CD14-positive monocyte (primary cell): Measurements from ENCODE around the gene PACSIN1. TPM values are rescaled to one million over a fixed set of nuclear protein-coding genes. Genes with fewer than 3 reads are reported as not detected.

ENCODE experiments used
- DNase-seq, 3 donors: peaks; one replicate each; pipeline ENCODE4 v3.0.0-alpha.2; 2011 to 2022
- H2AFZ ChIP-seq: 2 replicates; pipeline ENCODE4 v1.6.0; 2012; ENCODE audit warnings: mild to moderate bottlenecking, low read depth, low read length, inconsistent platforms; ENCODE audit not compliant: insufficient read depth, poor library complexity, severe bottlenecking
- H3K27ac ChIP-seq, 2 donors: 1 replicate in 1 of 2; 2 replicates in 1 of 2; pipeline ENCODE4 v1.5.1; 2012 to 2013; ENCODE audit warnings: low read length in 2 of 2, control low read depth in 1 of 2, inconsistent platforms in 1 of 2, low read depth in 1 of 2, mild to moderate bottlenecking in 1 of 2
- H3K27me3 ChIP-seq, 2 donors: one replicate each; pipeline versions ENCODE4 v1.6.0 to v1.6.1; 2011 to 2013; ENCODE audit warnings: low read length in 2 of 2; ENCODE audit not compliant: control insufficient read depth in 2 of 2, insufficient read depth in 2 of 2
- H3K36me3 ChIP-seq, 2 donors: replicated peaks in 1 of 2; 1 replicate in 1 of 2; 2 replicates in 1 of 2; pipeline versions ENCODE4 v1.5.1 to v1.6.1; 2012 to 2013; ENCODE audit warnings: low read length in 2 of 2, control low read depth in 1 of 2, inconsistent platforms in 1 of 2, mild to moderate bottlenecking in 1 of 2; ENCODE audit not compliant: insufficient read depth in 2 of 2, control insufficient read depth in 1 of 2
- H3K4me1 ChIP-seq, 2 donors: 1 replicate in 1 of 2; 2 replicates in 1 of 2; pipeline versions ENCODE4 v1.5.1 to v1.6.1; 2012 to 2013; ENCODE audit warnings: low read length in 2 of 2, control low read depth in 1 of 2, inconsistent platforms in 1 of 2, mild to moderate bottlenecking in 1 of 2, moderate library complexity in 1 of 2; ENCODE audit not compliant: insufficient read depth in 2 of 2, control insufficient read depth in 1 of 2
- H3K4me2 ChIP-seq: replicated peaks from 2 replicates; pipeline ENCODE3; 2012; ENCODE audit warnings: low read length, moderate library complexity, mild to moderate bottlenecking; ENCODE audit not compliant: poor library complexity, severe bottlenecking; ENCODE audit errors: extremely low read depth
- H3K4me3 ChIP-seq, 3 experiments: fragments of 200-600 bp in 1 of 3; sonication (generic) in 1 of 3; replicated peaks in 1 of 3; 1 replicate in 2 of 3; 2 replicates in 1 of 3; pipeline ENCODE4 v1.5.1; 2011 to 2013; ENCODE audit warnings: low read length in 3 of 3, mild to moderate bottlenecking in 3 of 3, control low read depth in 2 of 3, low read depth in 2 of 3, inconsistent platforms in 1 of 3, moderate library complexity in 1 of 3
- H3K79me2 ChIP-seq: 2 replicates; pipeline ENCODE4 v1.6.0; 2012; ENCODE audit warnings: mild to moderate bottlenecking, control low read depth, inconsistent platforms, low read length, moderate library complexity; ENCODE audit not compliant: insufficient read depth
- H3K9ac ChIP-seq: 2 replicates; pipeline ENCODE4 v1.6.0; 2017; ENCODE audit warnings: low read length, mild to moderate bottlenecking; ENCODE audit not compliant: insufficient read depth, poor library complexity, severe bottlenecking
- H3K9me3 ChIP-seq, 2 donors: replicated peaks in 1 of 2; 1 replicate in 1 of 2; 2 replicates in 1 of 2; pipeline versions ENCODE4 v1.5.1 to v1.6.1; 2012 to 2013; ENCODE audit warnings: low read length in 2 of 2, control low read depth in 1 of 2; ENCODE audit not compliant: control insufficient read depth in 1 of 2, insufficient read depth in 1 of 2
- H4K20me1 ChIP-seq: 2 replicates; pipeline ENCODE4 v1.6.0; 2012; ENCODE audit warnings: mild to moderate bottlenecking, low read length, control low read depth, moderate library complexity; ENCODE audit not compliant: insufficient read depth
- H3K27ac Mint-ChIP-seq, 7 donors: one replicate each; pipeline ENCODE4 v1.8.0; 2020; ENCODE audit warnings: mild to moderate bottlenecking in 7 of 7, mixed read lengths in 7 of 7, moderate library complexity in 6 of 7, inconsistent platforms in 2 of 7
- H3K27me3 Mint-ChIP-seq, 3 donors: one replicate each; pipeline ENCODE4 v1.8.0; 2021 to 2022; ENCODE audit warnings: low read depth in 3 of 3, mild to moderate bottlenecking in 3 of 3, mixed read lengths in 3 of 3, moderate library complexity in 3 of 3, inconsistent platforms in 1 of 3
- H3K36me3 Mint-ChIP-seq, 2 donors: one replicate each; pipeline ENCODE4 v1.8.0; 2020; ENCODE audit warnings: mixed read lengths in 2 of 2, inconsistent platforms in 1 of 2, mild to moderate bottlenecking in 1 of 2
- H3K4me1 Mint-ChIP-seq: one replicate; pipeline ENCODE4 v1.8.0; 2020; ENCODE audit warnings: mild to moderate bottlenecking, mixed read lengths
- H3K4me3 Mint-ChIP-seq, 2 donors: one replicate each; pipeline ENCODE4 v1.8.0; 2020; ENCODE audit warnings: mild to moderate bottlenecking in 2 of 2, mixed read lengths in 2 of 2, moderate library complexity in 1 of 2
- H3K9me3 Mint-ChIP-seq, 7 donors: one replicate each; pipeline ENCODE4 v1.8.0; 2020 to 2022; ENCODE audit warnings: mixed read lengths in 7 of 7, mild to moderate bottlenecking in 6 of 7, moderate library complexity in 6 of 7, inconsistent platforms in 2 of 7
- CTCF ChIP-seq: fragments of 200-600 bp; IDR thresholded peaks from one replicate; pipeline ENCODE4 v1.8.0; 2022; ENCODE audit warnings: antibody characterized with exemption, mild to moderate bottlenecking
- WGBS: methylation state at CpG from one replicate; pipeline ENCODE4 v1.1.5; 2013; ENCODE audit warnings: missing lambda C conversion rate; ENCODE audit not compliant: insufficient coverage; 5-methylcytosine and 5-hydroxymethylcytosine counted together
- intact Hi-C, 2 donors: fragments of 100-400 bp; cut with micrococcal nuclease; formaldehyde crosslinking; loops; one replicate each; pipeline versions ENCODE4 v1.15.0 to v1.15.1; 2023
- polyA plus RNA-seq, 3 donors: library from polyadenylated mRNA; depleted of rRNA in 1 of 3; unstranded in 2 of 3; stranded (reverse) in 1 of 3; fragments of 300-500 nt in 2 of 3; fragments of >200 nt in 1 of 3; fragmentation: Illumina TruSeq in 2 of 3; gene quantifications; 1 replicate in 2 of 3; 2 replicates in 1 of 3; pipeline ENCODE4 v1.2.3, GENCODE V29; 2012 to 2021

PACSIN1 gene
- polyA plus RNA-seq, 3 donors, result not detected

- Mint-ChIP-seq H3K4me3 (no peak overlapping the region), H3K4me1 (no peaks in the 10 kb centered on the region), H3K27ac (peak overlapping the region in 1 of 7 donors; percentile 48), H3K9me3 (peaks cover 0 to 2% (median 0%) of the 10 kb centered on the region in 7 donors), H3K36me3 (no peaks in the 10 kb centered on the region), H3K27me3 (peaks cover 20 to 29% (median 21%) of the 10 kb centered on the region in 3 donors)
- peaks cover 0 to 9% of the 10 kb centered on the region in 2 donors for H3K27me3 ChIP-seq
- no peak for DNase-seq
- H3K4me2 ChIP-seq, result no peak overlapping the region
- no peaks in the 10 kb centered on the region for H3K4me1 ChIP-seq
- no peak overlapping the region for H3K4me3 ChIP-seq
- H4K20me1 ChIP-seq, result no peaks in the 10 kb centered on the region
- no peak overlapping the region for H3K9ac ChIP-seq
- TF ChIP-seq CTCF, result no peak
- no peak overlapping the region for H2AFZ ChIP-seq
- no peaks in the 10 kb centered on the region for H3K36me3 ChIP-seq
- intact Hi-C loops, result no loop called here
- H3K27ac ChIP-seq, result no peak overlapping the region
- 90% methylated on average over 10 of the region's 13 CpGs for WGBS
- H3K79me2 ChIP-seq, result no peaks in the 10 kb centered on the region
- H3K9me3 ChIP-seq, result no peaks in the 10 kb centered on the region
Measured at GRCh38 chr6:34515473-34516387, 49.9 kb downstream of the PACSIN1 start.

GRCh38 chr6:34516391-34517324 lies 50.8 kb downstream of the PACSIN1 start:
- Histone ChIP-seq H3K9ac (no peak overlapping the region), H3K9me3 (no peaks in the 10 kb centered on the region), H3K27me3 (peaks cover 0 to 9% of the 10 kb centered on the region in 2 donors), H3K4me3 (no peak overlapping the region), H4K20me1 (no peaks in the 10 kb centered on the region), H3K4me1 (no peaks in the 10 kb centered on the region), H3K27ac (no peak overlapping the region), H3K4me2 (no peak overlapping the region), H3K36me3 (no peaks in the 10 kb centered on the region), H2AFZ (no peak overlapping the region), H3K79me2 (no peaks in the 10 kb centered on the region)
- H3K9me3 Mint-ChIP-seq, result peaks cover 0 to 2% (median 0%) of the 10 kb centered on the region in 7 donors
- peak overlapping the region in 1 of 7 donors; percentile 48 for H3K27ac Mint-ChIP-seq
- TF ChIP-seq CTCF, result no peak
- H3K4me3 Mint-ChIP-seq, result no peak overlapping the region
- intact Hi-C loops, result no loop called here
- 98% methylated on average over 17 of the region's 22 CpGs for WGBS
- peaks cover 20 to 29% (median 21%) of the 10 kb centered on the region in 3 donors for H3K27me3 Mint-ChIP-seq
- no peak for DNase-seq
- no peaks in the 10 kb centered on the region for H3K36me3 Mint-ChIP-seq
- H3K4me1 Mint-ChIP-seq, result no peaks in the 10 kb centered on the region
